ENCODE results near the gene GNB1.
"Not testable (repeated sequence)": the region's sequence is repeated elsewhere in the genome, so short reads cannot be mapped to it uniquely, and the experiment has no call there.

GNB1 gene

GRCh38 chr1:1758692-1759455 lies 132.0 kb downstream of the GNB1 start:
- peak; percentile 98 for DNase-seq

- DNase-seq: no peak
Observed at GRCh38 chr1:1758059-1758621, 132.7 kb downstream of the GNB1 start.

GRCh38 chr1:1757422-1758058 lies 133.3 kb downstream of the GNB1 start:
- DNase-seq: no peak

GRCh38 chr1:1756661-1757421 lies 134.0 kb downstream of the GNB1 start:
- no peak for DNase-seq

GRCh38 chr1:1755852-1756251 lies 135.0 kb downstream of the GNB1 start:
- DNase-seq: no peak

- no peak for DNase-seq
Observed at GRCh38 chr1:1755426-1755825, 135.5 kb downstream of the GNB1 start.

GRCh38 chr1:1754051-1754815 lies 136.7 kb downstream of the GNB1 start:
- no peak for DNase-seq

- no peak for DNase-seq
Observed at GRCh38 chr1:1753607-1754005, 137.3 kb downstream of the GNB1 start.

GRCh38 chr1:1752636-1753606 lies 138.0 kb downstream of the GNB1 start:
- no peak for DNase-seq

GRCh38 chr1:1752190-1752589 lies 138.7 kb downstream of the GNB1 start:
- DNase-seq: no peak

GRCh38 chr1:1749941-1750340 lies 140.9 kb downstream of the GNB1 start:
- not testable (repeated sequence) for DNase-seq

- DNase-seq: no peak
Observed at GRCh38 chr1:1748686-1749321, 142.1 kb downstream of the GNB1 start.

- not testable (repeated sequence) for DNase-seq
Observed at GRCh38 chr1:1746566-1746909, 144.3 kb downstream of the GNB1 start.

- peak; percentile 90 for DNase-seq
Observed at GRCh38 chr1:1745651-1746565, 145.0 kb downstream of the GNB1 start.

GRCh38 chr1:1742529-1742928 lies 148.4 kb downstream of the GNB1 start:
- DNase-seq: not testable (repeated sequence)

- DNase-seq: not testable (repeated sequence)
Observed at GRCh38 chr1:1741013-1741412, 149.9 kb downstream of the GNB1 start.

- DNase-seq: not testable (repeated sequence)
Observed at GRCh38 chr1:1738799-1739337, 152.0 kb downstream of the GNB1 start.

GRCh38 chr1:1737675-1738590 lies 153.0 kb downstream of the GNB1 start:
- DNase-seq: not testable (repeated sequence)

Data from NCI-H510A treated with DMSO at 0.1 percent for 48 hours (cell line).